Measurements from ENCODE around the gene CDH15. TPM values are rescaled to one million over a fixed set of nuclear protein-coding genes. Genes with fewer than 3 reads are reported as not detected.
"Not testable (repeated sequence)": the region's sequence is repeated elsewhere in the genome, so short reads cannot be mapped to it uniquely, and the experiment has no call there.

CDH15 gene
- total RNA-seq, 3 donors from 2014 or later, result not detected

GRCh38 chr16:89190150-89190958, 18.8 kb downstream of the CDH15 start:
- TF ChIP-seq POLR2A (IDR thresholded peaks at IDR 0.05) (no peak), CTCF (IDR thresholded peaks at IDR 0.05) (no peak), POLR2AphosphoS5 (IDR thresholded peaks at IDR 0.05) (no peak)
- intact Hi-C loops (cut with DNase I; ENCODE audit: low total_unique reads), result no loop called here
- H3K4me3 ChIP-seq, result no peak overlapping the region

GRCh38 chr16:89191033-89191900, 19.7 kb downstream of the CDH15 start:
- Histone ChIP-seq H3K27me3 (peaks cover 2 to 10% of the 10 kb centered on the region in 2 donors), H3K9me3 (no peaks in the 10 kb centered on the region), H3K27ac (no peak overlapping the region), H3K4me1 (peaks cover 0 to 4% of the 10 kb centered on the region in 2 donors), H3K4me3 (peak overlapping the region in 2 of 3 donors; percentile 48 to 69), H3K36me3 (no peaks in the 10 kb centered on the region)
- no peak for DNase-seq (ENCODE audit: low spot score in 2 of 2)
- TF ChIP-seq POLR2A (IDR thresholded peaks at IDR 0.05) (no peak), CTCF (IDR thresholded peaks at IDR 0.05) (no peak), POLR2AphosphoS5 (IDR thresholded peaks at IDR 0.05) (no peak)
- intact Hi-C loops (cut with DNase I; ENCODE audit: low total_unique reads), result no loop called here

More at GRCh38 chr16:89190150-89190958, 18.8 kb downstream of the CDH15 start:
- DNase-seq (ENCODE audit: low spot score in 2 of 2), result no peak
- no peaks in the 10 kb centered on the region for H3K9me3 ChIP-seq
- no peak overlapping the region for H3K27ac ChIP-seq
- peaks cover 0 to 4% of the 10 kb centered on the region in 2 donors for H3K4me1 ChIP-seq
- peaks cover 2 to 10% of the 10 kb centered on the region in 2 donors for H3K27me3 ChIP-seq
- H3K36me3 ChIP-seq, result no peaks in the 10 kb centered on the region

- Histone ChIP-seq H3K27me3 (peaks cover 2 to 10% of the 10 kb centered on the region in 2 donors), H3K27ac (no peak overlapping the region), H3K9me3 (no peaks in the 10 kb centered on the region)
Observed at GRCh38 chr16:89191901-89192185, 20.3 kb downstream of the CDH15 start.

GRCh38 chr16:89192186-89192955, 20.8 kb downstream of the CDH15 start:
- intact Hi-C loops (cut with DNase I; ENCODE audit: low total_unique reads); DNase-seq (ENCODE audit: low spot score in 2 of 2): not testable (repeated sequence)

More at GRCh38 chr16:89191901-89192185, 20.3 kb downstream of the CDH15 start:
- intact Hi-C loops (cut with DNase I; ENCODE audit: low total_unique reads), result no loop called here
- Histone ChIP-seq H3K36me3 (no peaks in the 10 kb centered on the region), H3K4me3 (peak overlapping the region; percentile 30 to 69 (median 48)), H3K4me1 (peaks cover 0 to 4% of the 10 kb centered on the region in 2 donors)
- no peak for TF ChIP-seq CTCF (IDR thresholded peaks at IDR 0.05)
- no peak for TF ChIP-seq POLR2A (IDR thresholded peaks at IDR 0.05)
- no peak for TF ChIP-seq POLR2AphosphoS5 (IDR thresholded peaks at IDR 0.05)
- no peak for DNase-seq (ENCODE audit: low spot score in 2 of 2)

GRCh38 chr16:89192956-89193575, 21.5 kb downstream of the CDH15 start:
- peaks cover 2 to 15% of the 10 kb centered on the region in 2 donors for H3K27me3 ChIP-seq
- no peak for TF ChIP-seq CTCF (IDR thresholded peaks at IDR 0.05)
- no peak for TF ChIP-seq POLR2AphosphoS5 (IDR thresholded peaks at IDR 0.05)
- no peak for TF ChIP-seq POLR2A (IDR thresholded peaks at IDR 0.05)
- H3K27ac ChIP-seq, result no peak overlapping the region

More at GRCh38 chr16:89192186-89192955, 20.8 kb downstream of the CDH15 start:
- not testable (repeated sequence) for H3K27me3 ChIP-seq, H3K27ac ChIP-seq, H3K36me3 ChIP-seq, H3K9me3 ChIP-seq, H3K4me1 ChIP-seq
- peak overlapping the region; percentile 30 to 69 (median 48) for H3K4me3 ChIP-seq

More at GRCh38 chr16:89192956-89193575, 21.5 kb downstream of the CDH15 start:
- Histone ChIP-seq H3K36me3 (no peaks in the 10 kb centered on the region), H3K9me3 (no peaks in the 10 kb centered on the region), H3K4me1 (peaks cover 0 to 4% of the 10 kb centered on the region in 2 donors), H3K4me3 (peak overlapping the region in 2 of 3 donors; percentile 13 to 42)
- intact Hi-C loops (cut with DNase I; ENCODE audit: low total_unique reads), result no loop called here
- no peak for DNase-seq (ENCODE audit: low spot score in 2 of 2)
